Upper lobe of left lung (tissue), 4 donors: Measurements from ENCODE around the gene NANOS2.

Source experiments
- CTCF ChIP-seq, 6 experiments: fragments of 450-650 bp in 4 of 6; fragments of 200-600 bp in 2 of 6; sonication (generic) in 2 of 6; IDR thresholded peaks; one replicate each; pipeline ENCODE4 v1.5.1; 2016 to 2019; ENCODE audit warnings: antibody characterized with exemption in 6 of 6
- POLR2A ChIP-seq, 4 donors: fragments of 450-650 bp; IDR thresholded peaks; one replicate each; pipeline ENCODE4 v1.5.1; 2016 to 2017; ENCODE audit warnings: antibody characterized with exemption in 4 of 4, mild to moderate bottlenecking in 2 of 4
- POLR2AphosphoS5 ChIP-seq, 2 donors: sonication (generic); formaldehyde crosslinking; IDR thresholded peaks; one replicate each; pipeline ENCODE4 v1.5.1; 2017; ENCODE audit warnings: antibody characterized with exemption in 2 of 2

- TF ChIP-seq POLR2AphosphoS5 (IDR thresholded peaks at IDR 0.05): no peak
- no peak for TF ChIP-seq POLR2A (IDR thresholded peaks at IDR 0.05)
- TF ChIP-seq CTCF (IDR thresholded peaks at IDR 0.05): no peak
Measured at GRCh38 chr19:45940515-45940805, 25.9 kb upstream of the NANOS2 start.
